OCI-LY7 (cell line): ENCODE results near the gene BCL11A. TPM values are rescaled to one million over a fixed set of nuclear protein-coding genes. Genes with fewer than 3 reads are reported as not detected.

Source experiments
- BruUV-seq: library from RNA; stranded (reverse); fragments of 400-500 nt; replicated peaks from 2 replicates; lab custom pipeline; 2021; lab: Mats Ljungman, UMichigan
- CTCF ChIA-PET: fragments of 300-600 bp; sonication (Branson Sonifier 250); formaldehyde crosslinking; loops from one replicate; lab custom pipeline; 2022; ENCODE audit warnings: antibody characterized with exemption; ENCODE audit not compliant: unreplicated experiment; lab: Charles Lee
- POLR2A ChIA-PET: fragments of 300-600 bp; sonication (Branson Sonifier 250); formaldehyde crosslinking; loops from one replicate; lab custom pipeline; 2022; ENCODE audit warnings: antibody characterized with exemption; lab: Charles Lee
- DNase-seq: peaks from one replicate; pipeline ENCODE4 v3.0.0-alpha.2; 2015; ENCODE audit warnings: low spot score
- H2AFZ ChIP-seq: fragments of 200-600 bp; sonication (generic), shearing (Covaris generic); 2 replicates; pipeline ENCODE4 v1.6.1; 2014; ENCODE audit warnings: mild to moderate bottlenecking, antibody characterized with exemption, low read length, moderate library complexity
- H3K27ac ChIP-seq: fragments of 200-600 bp; sonication (generic); 2 replicates; pipeline ENCODE4 v1.5.1; 2014; ENCODE audit warnings: mixed run types, low read depth, mild to moderate bottlenecking, moderate library complexity, low read length, inconsistent platforms; ENCODE audit not compliant: poor library complexity, severe bottlenecking
- H3K36me3 ChIP-seq: fragments of 200-600 bp; sonication (generic); 2 replicates; pipeline ENCODE4 v1.6.1; 2014; ENCODE audit warnings: mild to moderate bottlenecking, antibody characterized with exemption, low read length, moderate library complexity, mixed read lengths; ENCODE audit not compliant: insufficient read depth
- H3K4me1 ChIP-seq: fragments of 200-600 bp; sonication (generic); 2 replicates; pipeline ENCODE4 v1.5.1; 2014; ENCODE audit warnings: mild to moderate bottlenecking, low read length; ENCODE audit not compliant: insufficient read depth, poor library complexity, severe bottlenecking
- H3K4me2 ChIP-seq: fragments of 200-600 bp; sonication (generic); 2 replicates; pipeline ENCODE4 v1.6.1; 2014; ENCODE audit warnings: mild to moderate bottlenecking, low read length
- H3K4me3 ChIP-seq: fragments of 200-600 bp; sonication (generic); 2 replicates; pipeline ENCODE4 v1.5.1; 2014; ENCODE audit warnings: mild to moderate bottlenecking, low read depth, low read length; ENCODE audit not compliant: poor library complexity, severe bottlenecking
- H3K79me2 ChIP-seq: fragments of 200-600 bp; sonication (generic); 2 replicates; pipeline ENCODE4 v1.6.1; 2016; ENCODE audit warnings: low read depth, mild to moderate bottlenecking, low read length, moderate library complexity, mixed read lengths; ENCODE audit not compliant: insufficient read depth
- H3K9me2 ChIP-seq: fragments of 200-600 bp; sonication (generic); 2 replicates; pipeline ENCODE4 v1.6.1; 2016; ENCODE audit warnings: mild to moderate bottlenecking, low read length, mixed read lengths; ENCODE audit not compliant: insufficient read depth
- H3K9me3 ChIP-seq: fragments of 200-600 bp; sonication (generic); 2 replicates; pipeline ENCODE4 v1.6.1; 2014; ENCODE audit warnings: mild to moderate bottlenecking, mixed run types, low read length, mixed read lengths
- H4K20me1 ChIP-seq: fragments of 200-600 bp; sonication (generic); 2 replicates; pipeline ENCODE4 v1.6.1; 2014; ENCODE audit warnings: mild to moderate bottlenecking, antibody characterized with exemption, low read length, moderate library complexity, mixed read lengths; ENCODE audit not compliant: insufficient read depth
- EZH2phosphoT487 ChIP-seq: fragments of 200-600 bp; sonication (generic); IDR thresholded peaks from 2 replicates; pipeline ENCODE4 v1.6.1; 2018; ENCODE audit warnings: low read depth, borderline replicate concordance, mild to moderate bottlenecking, mixed run types, antibody characterized with exemption, low read length, moderate library complexity, mixed read lengths
- intact Hi-C: fragments of 100-400 bp; cut with micrococcal nuclease; formaldehyde crosslinking; loops from one replicate; pipeline ENCODE4 v1.10.0; 2022; ENCODE audit not compliant: unreplicated experiment
- total RNA-seq, 2 experiments: library from RNA; depleted of rRNA in 1 of 2; stranded (reverse); fragments of >200 nt in 1 of 2; shearing (Covaris generic) in 1 of 2; gene quantifications; 2 replicates each; pipeline ENCODE4 v1.2.3, GENCODE V29; 2014 to 2022
- TF ChIP-seq, protein P1 (sequence below): fragments of 200-600 bp; sonication (generic); conservative IDR thresholded peaks from 2 replicates; pipeline ENCODE4 v1.5.1; 2014; ENCODE audit warnings: mild to moderate bottlenecking, antibody characterized with exemption, low read length, moderate library complexity, mixed read lengths

The BCL11A gene
- total RNA-seq, 2 experiments from 2014 or later: 64.3 to 167 TPM

DNA sequence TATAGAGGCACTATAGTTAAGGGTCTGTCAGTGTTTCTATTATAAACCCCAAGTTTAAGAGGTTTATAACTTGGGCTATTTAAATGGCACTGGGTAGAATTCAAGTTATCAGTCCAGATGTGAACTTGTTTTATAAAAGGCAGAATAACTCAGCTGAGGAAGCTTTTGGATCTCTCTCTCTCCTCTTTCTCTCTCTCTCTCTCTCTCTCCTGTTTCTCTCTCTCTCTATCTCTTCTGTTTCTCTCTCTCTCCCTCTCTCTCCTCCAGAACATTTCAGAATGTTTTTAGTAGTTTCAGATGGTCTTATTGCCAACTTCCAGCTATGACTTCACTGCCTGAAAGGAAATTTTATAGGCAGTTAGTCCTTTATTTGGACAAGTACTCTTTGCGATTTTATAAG is 6.4 kb upstream of the BCL11A start:
- ChIA-PET CTCF (interaction anchor here (1.1 kb wide), 1 partner anchor 115 kb away, joined by 4 read pairs; no protein-coding TSS in a partner anchor), POLR2A (interaction anchor here (1.2 kb wide), 1 partner anchor 376 kb away, joined by 5 read pairs; no protein-coding TSS in a partner anchor)
- Histone ChIP-seq H3K36me3 (no peaks in the 10 kb centered on the region), H3K4me1 (peaks cover 20% of the 10 kb centered on the region), H3K27ac (no peak overlapping the region), H3K4me3 (no peak overlapping the region), H3K9me2 (no peaks in the 10 kb centered on the region), H3K79me2 (peaks cover 21% of the 10 kb centered on the region; the same call in 1 of the 2 replicates), H2AFZ (no peak overlapping the region), H4K20me1 (no peaks in the 10 kb centered on the region), H3K4me2 (no peak overlapping the region), H3K9me3 (no peaks in the 10 kb centered on the region)
- BruUV-seq: no TSS peak
- intact Hi-C loops: loop anchor here (10.0 kb wide), 4 partner anchors 325 to 1475 kb away; partner anchors contain the start of gene REL
- TF ChIP-seq, protein P1, sequence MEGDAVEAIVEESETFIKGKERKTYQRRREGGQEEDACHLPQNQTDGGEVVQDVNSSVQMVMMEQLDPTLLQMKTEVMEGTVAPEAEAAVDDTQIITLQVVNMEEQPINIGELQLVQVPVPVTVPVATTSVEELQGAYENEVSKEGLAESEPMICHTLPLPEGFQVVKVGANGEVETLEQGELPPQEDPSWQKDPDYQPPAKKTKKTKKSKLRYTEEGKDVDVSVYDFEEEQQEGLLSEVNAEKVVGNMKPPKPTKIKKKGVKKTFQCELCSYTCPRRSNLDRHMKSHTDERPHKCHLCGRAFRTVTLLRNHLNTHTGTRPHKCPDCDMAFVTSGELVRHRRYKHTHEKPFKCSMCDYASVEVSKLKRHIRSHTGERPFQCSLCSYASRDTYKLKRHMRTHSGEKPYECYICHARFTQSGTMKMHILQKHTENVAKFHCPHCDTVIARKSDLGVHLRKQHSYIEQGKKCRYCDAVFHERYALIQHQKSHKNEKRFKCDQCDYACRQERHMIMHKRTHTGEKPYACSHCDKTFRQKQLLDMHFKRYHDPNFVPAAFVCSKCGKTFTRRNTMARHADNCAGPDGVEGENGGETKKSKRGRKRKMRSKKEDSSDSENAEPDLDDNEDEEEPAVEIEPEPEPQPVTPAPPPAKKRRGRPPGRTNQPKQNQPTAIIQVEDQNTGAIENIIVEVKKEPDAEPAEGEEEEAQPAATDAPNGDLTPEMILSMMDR: no peak
- TF ChIP-seq EZH2phosphoT487: no peak
- no peak for DNase-seq

DNA sequence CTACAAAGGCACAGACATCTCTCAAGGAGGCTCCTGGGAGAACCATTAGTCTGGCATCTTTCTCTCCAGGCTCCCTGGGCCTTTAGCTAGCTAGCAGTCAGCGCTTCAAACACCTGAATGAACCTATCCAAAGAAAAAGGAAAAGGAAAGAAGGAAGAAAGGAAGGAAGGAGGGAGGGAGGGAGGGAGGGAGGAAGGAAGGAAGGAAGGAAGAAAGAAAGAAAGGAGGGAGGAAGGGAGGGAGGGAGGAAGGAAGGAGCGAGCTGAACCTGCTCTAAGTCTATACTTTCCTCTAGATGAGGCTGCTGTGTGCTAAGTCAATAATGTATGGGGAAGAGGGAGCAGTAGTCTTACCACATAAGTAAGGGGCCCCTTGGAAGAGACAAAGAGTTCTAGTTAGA is 5.1 kb upstream of the BCL11A start:
- H3K79me2 ChIP-seq: peaks cover 21% of the 10 kb centered on the region; the same call in 1 of the 2 replicates
- no TSS peak for BruUV-seq
- H3K4me2 ChIP-seq: no peak overlapping the region
- no peaks in the 10 kb centered on the region for H4K20me1 ChIP-seq
- H3K9me3 ChIP-seq: no peaks in the 10 kb centered on the region
- intact Hi-C loops: loop anchor here (10.0 kb wide), 3 partner anchors 326 to 1476 kb away; partner anchors contain the start of gene REL
- ChIA-PET CTCF (interaction anchor here (0.6 to 1.1 kb wide), 4 partner anchors 116 to 1254 kb away, joined by 3 to 7 read pairs (median 4); no protein-coding TSS in a partner anchor), POLR2A (interaction anchor here (0.5 to 1.4 kb wide), 4 partner anchors 9 to 334 kb away, joined by 3 to 4 read pairs (median 3); no protein-coding TSS in a partner anchor)
- no peak overlapping the region for H3K4me3 ChIP-seq
- no peaks in the 10 kb centered on the region for H3K36me3 ChIP-seq
- no peak overlapping the region for H3K27ac ChIP-seq
- DNase-seq: no peak
- H2AFZ ChIP-seq: no peak overlapping the region
- H3K9me2 ChIP-seq: no peaks in the 10 kb centered on the region
- peaks cover 20% of the 10 kb centered on the region for H3K4me1 ChIP-seq
- TF ChIP-seq, protein P1: no peak
- TF ChIP-seq EZH2phosphoT487: no peak

DNA sequence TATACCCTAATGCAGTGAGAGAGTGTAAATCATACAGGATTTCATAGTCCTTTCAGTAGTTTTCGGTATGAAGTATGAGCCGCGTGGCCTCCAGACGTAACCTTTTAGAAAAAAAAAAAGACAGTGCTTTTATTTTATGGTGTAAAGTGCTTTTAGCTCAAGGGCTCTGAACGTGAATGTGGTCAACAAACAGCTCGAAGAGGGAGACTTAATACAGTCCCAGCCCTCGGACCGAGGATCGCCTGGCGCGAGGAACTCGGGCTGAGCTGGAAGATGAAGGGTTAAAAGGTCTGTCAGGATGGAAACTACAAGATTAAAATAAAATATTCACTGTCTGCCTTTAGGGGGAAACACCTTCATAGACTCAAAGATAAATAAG is 4.0 kb upstream of the BCL11A start:
- no TSS peak for BruUV-seq
- H3K79me2 ChIP-seq: peaks cover 32% of the 10 kb centered on the region; the same call in 1 of the 2 replicates
- peak overlapping the region; percentile 90 for H2AFZ ChIP-seq
- no peak for TF ChIP-seq EZH2phosphoT487
- TF ChIP-seq, protein P1: no peak
- H3K9me3 ChIP-seq: no peaks in the 10 kb centered on the region
- H3K36me3 ChIP-seq: no peaks in the 10 kb centered on the region
- peaks cover 20% of the 10 kb centered on the region for H3K4me1 ChIP-seq
- DNase-seq: no peak
- H3K4me3 ChIP-seq: peak overlapping the region; percentile 93
- intact Hi-C loops: loop anchor here (10.0 kb wide), 3 partner anchors 327 to 1477 kb away; partner anchors contain the start of gene REL
- no peak overlapping the region for H3K27ac ChIP-seq
- H4K20me1 ChIP-seq: no peaks in the 10 kb centered on the region
- no peaks in the 10 kb centered on the region for H3K9me2 ChIP-seq
- ChIA-PET POLR2A (interaction anchor here (0.7 to 3.2 kb wide), 6 partner anchors 12 to 298 kb away, joined by 3 to 25 read pairs (median 4); no protein-coding TSS in a partner anchor), CTCF (interaction anchor here (0.5 to 1.5 kb wide), 2 partner anchors 10 to 234 kb away, joined by 3 to 4 read pairs; no protein-coding TSS in a partner anchor)
- peak overlapping the region; percentile 100 for H3K4me2 ChIP-seq
